Renal pelvis (tissue), 4 donors: ENCODE data around the gene TMEM235. TPM values are rescaled to one million over a fixed set of nuclear protein-coding genes. Genes with fewer than 3 reads are reported as not detected.
A peak's percentile ranks its signal among the peaks of the same experiment; 100 is the strongest.

Experiments
- DNase-seq: peaks from one replicate; pipeline ENCODE4 v3.0.0-alpha.2; 2013
- polyA plus RNA-seq, 3 donors: library from polyadenylated mRNA; unstranded; fragments of 120-200 nt; gene quantifications; one replicate each; pipeline ENCODE4 v1.2.1, GENCODE V29; 2013; ENCODE audit not compliant: insufficient read length in 3 of 3

TMEM235 gene
- polyA plus RNA-seq, 3 donors, result not detected

DNA sequence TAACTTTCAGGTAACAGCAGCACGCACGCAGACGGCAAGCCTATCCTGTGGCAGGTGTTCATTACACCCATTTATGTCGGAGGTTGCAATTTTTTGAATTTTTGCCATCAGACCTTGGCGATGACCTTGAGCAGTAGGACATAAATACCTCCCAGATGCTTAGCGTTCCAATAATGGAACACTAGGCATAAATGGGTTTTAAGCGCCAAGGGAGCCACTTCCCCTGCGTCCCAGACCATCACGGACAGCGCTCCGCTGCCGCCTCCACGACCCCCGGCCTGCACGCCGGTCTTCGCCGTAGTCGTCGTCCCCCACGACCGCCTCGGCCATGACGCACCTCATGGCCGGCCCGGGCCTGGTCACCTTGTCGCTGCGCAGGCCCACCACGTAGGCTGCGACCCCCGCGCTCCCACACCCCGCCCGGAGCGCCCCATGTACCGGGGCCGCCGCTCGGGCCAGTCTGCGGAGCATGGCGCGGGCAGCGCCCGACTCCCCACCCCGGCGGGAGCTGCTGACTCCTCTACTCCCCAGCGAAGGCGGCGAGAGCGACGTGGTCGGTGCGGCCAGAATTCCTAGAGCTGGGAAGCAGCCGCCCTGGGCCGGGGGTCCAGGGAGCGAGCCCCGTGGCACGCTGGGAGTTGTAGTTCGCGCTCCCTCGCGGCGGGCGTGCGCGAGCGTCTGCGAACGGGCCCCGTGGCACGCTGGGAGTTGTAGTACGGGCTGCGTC, 22.7 kb downstream of the TMEM235 start:
- peak; percentile 93 for DNase-seq

DNA sequence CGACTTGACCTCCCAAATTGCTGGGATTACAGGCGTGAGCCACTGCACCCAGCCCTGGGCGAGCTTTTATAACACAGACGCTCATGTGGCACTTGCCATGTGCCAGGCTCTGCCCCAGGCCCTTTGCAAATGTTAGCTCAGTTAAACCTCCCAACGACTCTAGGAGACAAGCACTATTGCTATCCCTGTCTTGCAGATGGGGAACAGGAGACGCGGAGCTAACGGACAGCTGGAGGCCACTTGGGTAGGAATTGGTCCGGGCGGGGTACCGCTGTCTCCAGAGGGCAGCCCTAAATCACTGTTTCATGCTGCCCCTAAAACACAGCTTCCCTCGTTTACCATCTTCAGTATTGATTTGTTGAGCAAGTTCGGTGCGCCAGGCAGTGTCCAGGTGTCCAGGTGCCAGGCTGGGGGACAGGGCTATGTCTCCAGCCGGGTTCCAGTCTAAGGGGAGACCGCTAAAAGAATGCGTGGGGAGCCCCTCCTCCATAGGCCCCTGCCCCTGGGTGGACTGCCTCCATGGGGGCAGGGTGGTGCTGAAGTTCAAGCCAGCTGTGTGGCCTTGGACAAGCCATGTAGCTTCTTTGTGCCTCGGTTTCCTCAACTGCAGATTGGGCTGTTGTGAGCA, 23.7 kb downstream of the TMEM235 start:
- no peak for DNase-seq

DNA sequence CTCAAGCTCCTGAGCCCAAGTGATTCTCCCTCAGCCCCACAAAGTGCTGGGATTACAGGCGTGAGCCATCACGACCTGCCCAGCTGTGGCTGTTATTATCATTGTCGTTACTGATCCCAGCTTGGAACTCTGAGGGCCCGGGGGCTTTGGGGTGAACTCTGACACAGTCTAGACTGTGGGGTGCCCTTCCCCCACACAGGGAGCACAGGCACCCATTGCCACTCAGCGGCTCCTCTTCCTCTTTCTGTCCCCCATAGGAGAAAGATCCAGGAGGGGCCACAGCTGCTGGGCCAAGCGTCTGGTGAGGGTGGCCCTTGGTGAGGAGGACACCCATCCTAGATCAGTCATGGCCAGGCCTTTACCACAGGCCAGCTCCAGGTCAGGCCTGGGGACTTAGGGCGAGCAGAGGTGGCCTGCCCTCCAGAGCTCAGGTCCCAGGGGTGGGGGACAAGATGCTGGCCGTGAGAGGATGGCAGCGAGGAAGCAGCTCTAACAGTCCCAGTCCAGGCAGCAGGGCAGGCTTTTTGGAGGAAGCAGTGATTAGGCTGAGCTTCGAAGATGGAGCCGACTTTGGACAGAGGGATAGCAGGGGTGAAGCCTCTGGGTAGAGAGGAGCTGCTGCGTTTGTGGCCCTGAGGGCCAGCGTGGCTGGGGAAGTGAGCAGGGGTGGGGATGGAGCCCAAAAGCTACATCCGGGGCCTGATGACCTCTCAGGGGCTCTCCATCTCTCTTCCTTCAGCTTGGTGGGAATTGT, 24.7 kb downstream of the TMEM235 start:
- no peak for DNase-seq

- DNase-seq, result no peak
These were observed 25.5 kb downstream of the TMEM235 start for GRCh38 chr17:78256707-78257591.

- DNase-seq, result no peak
These were observed 26.4 kb downstream of the TMEM235 start for GRCh38 chr17:78257810-78258322.

DNA sequence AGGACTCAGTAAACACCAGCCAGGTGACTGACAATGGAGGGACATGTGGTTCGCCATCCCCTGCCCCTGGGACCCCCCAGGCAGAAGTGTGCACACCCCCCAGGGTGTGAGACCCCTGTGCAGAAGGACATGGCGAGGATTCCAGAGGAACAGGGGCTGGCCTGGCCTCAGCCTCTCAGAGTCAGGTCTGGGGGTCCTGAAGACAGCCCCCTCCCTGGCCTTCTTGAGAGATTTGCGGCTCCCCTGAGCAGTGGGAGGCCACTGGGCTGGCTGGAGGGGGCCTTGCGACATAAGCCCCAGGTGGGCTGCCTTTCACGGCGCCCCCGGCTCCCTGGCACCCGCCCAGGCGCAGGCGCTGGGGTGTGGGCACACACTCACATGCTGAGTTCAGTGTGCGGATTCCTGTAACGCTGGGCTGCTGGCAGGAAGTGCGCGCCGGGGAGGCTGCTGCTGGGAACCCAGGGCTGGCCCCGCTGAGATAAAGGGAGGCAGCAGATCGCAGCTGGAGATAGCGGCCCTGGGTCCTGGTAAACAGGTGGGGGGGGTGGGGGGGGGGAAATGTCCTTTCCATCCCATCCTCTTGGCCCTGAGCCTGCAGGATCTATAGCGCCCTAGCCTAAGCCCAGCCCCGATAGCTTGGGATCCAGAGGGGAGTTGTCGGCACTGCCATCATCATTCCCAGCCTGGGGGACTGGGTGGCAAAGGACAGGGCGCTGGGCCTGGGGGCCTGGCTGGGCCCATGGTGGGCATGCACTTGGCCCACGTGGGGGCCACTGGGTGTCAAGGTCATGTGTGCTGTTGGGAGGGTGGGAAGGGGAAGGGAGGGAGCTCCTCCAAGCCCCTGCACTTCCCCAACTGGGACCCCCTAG, 27.1 kb downstream of the TMEM235 start:
- DNase-seq, result no peak

- DNase-seq, result no peak
These were observed 27.7 kb downstream of the TMEM235 start for GRCh38 chr17:78259192-78259554.

DNA sequence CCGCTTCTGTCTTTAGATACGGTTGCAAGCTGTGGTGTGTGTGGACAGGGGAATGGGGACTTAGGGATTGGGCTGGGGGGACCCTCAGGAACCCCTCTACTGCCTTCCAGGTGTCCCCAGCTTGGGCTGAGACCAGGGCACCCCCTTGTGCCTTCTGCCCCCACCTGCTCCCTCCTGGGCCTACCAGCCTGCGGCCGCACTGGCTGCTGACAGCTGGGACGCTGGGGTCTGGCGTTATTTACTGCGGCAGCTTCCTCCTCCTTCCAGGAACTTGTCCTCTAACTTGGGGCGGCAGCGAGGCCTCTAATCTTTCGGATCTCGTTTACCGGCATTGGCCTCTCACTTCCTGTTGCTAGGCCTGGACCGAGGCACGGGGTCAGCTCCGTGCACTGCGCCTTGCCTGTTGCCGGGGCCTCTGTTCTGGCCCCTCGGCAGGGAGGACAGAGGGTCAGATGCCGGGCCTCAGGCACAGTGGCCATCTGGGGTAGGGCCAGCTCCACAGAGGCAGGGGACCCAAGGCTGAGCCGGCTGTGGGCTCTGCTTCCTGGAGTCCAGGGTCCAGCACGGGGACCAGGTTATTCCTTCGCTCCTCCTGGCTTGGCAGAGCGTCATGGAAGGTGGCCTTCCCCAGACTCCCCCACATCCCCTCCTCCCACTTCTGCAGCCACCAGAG, 31.8 kb downstream of the TMEM235 start:
- peak; percentile 69 for DNase-seq

GRCh38 chr17:78263736-78264340, 32.4 kb downstream of the TMEM235 start:
- DNase-seq, result no peak

- no peak for DNase-seq
These were observed 33.2 kb downstream of the TMEM235 start for GRCh38 chr17:78264590-78264989.

- DNase-seq, result no peak
These were observed 33.7 kb downstream of the TMEM235 start for GRCh38 chr17:78265121-78265520.

DNA sequence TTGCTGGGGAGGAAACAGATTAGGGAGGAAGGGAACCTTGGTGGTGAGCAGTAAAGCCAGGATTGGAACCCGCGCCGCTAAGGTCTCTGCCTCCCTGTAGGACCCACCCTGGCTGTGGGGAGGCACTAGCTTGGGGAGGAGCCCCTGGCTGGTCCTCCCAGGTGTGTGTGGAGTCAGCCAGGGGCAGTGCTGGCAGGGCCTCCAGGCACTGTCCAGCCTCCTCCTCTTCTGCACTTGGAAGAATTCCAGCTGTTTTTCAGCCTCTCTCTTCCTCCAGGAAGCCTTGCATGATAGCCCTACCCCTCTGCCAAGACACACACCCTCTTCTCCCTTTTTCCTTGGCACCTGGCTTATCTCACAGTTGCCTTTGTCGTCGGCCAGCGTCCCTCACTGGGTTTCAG, 34.8 kb downstream of the TMEM235 start:
- DNase-seq, result no peak

DNA sequence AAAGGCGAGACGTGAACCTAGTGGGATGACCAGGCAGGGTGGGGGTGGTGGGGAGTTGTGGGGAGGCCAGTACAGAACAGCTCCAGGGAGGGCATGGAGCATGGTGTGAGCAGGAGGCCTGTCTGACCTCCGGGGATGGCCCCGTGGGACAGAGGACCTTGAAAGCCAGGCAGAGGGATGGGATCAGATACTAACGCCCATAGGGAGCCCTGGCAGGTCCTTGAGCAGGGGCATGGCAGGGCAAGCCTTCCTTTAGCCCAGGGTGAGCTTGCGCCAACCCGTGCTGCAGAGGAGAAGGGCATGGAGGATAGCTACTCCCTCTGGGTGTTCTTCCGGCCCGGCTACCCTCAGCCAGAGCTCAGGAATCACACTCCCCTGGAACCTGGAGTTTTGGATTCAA, 35.3 kb downstream of the TMEM235 start:
- DNase-seq, result no peak

DNA sequence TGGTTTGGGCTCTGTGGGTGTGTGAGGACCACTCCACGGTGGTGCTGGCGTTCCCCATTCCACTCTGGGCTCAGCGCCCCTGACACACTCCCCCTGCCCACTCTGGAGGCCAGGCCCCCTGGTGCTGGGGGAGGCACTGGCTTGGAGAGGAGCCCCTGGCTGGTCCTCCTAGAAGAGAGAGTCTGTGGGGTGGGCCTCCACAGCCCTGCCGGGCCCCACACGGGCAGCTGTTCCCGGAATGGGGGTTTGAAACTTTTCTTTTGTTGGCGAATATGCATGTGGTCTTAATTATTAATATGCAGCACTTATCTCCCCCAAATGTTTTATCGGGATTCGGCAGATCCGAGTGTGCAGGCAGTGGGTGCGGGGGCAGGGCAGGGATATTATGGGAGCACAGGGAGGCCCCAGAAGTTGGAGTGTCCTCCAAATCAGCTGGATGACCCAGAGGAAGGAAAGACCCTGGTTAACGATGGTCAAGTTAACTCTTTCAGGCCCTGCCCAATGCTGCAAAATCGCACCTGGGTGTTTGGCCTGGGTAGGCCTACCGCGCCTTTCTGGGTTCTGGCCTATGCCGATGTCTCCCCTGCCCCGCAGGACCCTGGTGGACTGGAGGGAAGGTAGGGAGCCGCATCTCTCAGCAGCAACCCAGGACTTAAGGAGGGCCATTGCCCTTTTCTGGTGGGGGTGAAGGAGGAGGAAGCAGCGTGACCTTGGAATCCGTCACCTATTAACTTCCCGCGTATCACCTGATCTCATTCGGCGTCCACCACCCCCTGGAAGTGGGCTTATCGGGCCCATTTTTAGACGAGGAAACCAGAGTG, 36.0 kb downstream of the TMEM235 start:
- DNase-seq, result no peak

- DNase-seq, result no peak
These were observed 36.9 kb downstream of the TMEM235 start for GRCh38 chr17:78268191-78268874.

DNA sequence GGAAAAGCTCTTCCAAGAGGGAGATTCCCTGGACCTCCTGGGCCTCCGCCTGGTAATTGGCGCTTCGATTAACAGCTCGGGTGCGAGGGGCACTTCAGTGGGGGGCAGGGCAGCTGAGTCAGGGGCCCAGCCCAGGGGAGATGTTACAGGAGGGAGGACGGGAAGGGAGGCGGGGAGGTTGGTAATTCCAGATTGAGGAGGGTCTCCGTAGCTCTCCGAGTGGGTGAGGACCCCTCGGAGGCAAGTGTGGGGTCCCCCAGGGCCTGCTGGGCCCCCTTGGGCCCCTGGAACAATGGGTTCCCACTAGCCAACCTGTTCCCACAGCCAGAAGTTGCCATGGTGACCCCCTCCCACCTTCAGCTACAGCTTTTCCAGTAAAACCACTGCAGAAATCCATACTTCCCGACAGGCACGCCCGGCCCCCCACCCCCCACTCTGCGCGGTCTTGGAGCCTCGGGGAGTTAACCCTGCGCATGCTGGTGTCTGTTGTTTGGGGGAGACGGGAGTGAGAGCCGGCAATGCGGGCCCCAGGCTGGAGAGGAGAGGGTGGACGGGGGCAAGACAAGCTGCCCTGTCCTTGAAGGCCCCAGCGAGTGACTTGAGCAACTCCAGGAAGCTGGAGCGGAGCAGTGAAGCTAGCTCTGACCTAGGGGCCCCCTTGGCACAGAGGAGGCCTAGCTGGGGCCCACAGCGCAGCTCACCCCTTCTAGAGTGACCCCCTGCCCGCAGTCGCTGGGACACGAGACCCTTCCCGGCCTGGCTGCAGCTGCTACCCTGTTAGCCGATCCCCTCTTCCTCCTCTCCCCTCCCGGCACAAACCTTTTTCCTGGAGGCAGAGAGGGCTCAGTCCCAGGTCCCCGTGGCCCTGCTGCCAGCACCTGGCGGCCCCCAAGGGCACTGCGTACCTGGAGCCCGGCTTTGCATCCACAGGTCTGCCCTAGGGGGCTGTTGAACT, 37.8 kb downstream of the TMEM235 start:
- peak; percentile 68 for DNase-seq

DNA sequence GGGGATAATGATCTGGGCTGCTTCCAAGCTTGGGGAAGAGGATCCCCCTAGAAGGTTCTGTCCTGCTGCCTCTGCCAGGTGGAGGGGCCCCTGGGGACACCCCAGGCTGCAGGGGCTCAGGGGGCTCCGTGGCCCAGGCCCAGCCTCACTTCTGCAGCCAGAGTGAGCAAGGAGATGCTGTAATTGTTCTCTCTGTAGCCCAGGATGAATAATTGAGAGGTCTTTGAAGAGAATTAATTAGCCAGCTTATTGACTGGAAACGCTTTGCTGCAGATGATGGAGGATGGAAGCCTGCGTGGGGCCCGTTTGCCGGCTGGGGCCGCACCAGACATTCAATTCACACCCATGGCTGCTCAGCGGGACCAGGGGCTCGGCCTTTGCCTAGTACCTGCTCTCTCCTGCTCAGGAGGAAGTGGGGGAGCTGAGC, 38.5 kb downstream of the TMEM235 start:
- no peak for DNase-seq
